Adrenal gland (tissue), 12 donors: ENCODE results near the gene PELI1. TPM values are rescaled to one million over a fixed set of nuclear protein-coding genes. Genes with fewer than 3 reads are reported as not detected.

ENCODE experiments used
- DNase-seq, 7 donors: peaks; one replicate each; pipeline ENCODE4 v3.0.0-alpha.2; 2019 to 2020
- H3K27ac ChIP-seq, 5 donors: fragments of 200-600 bp; sonication (generic) in 4 of 5; 1 replicate in 3 of 5; 2 replicates in 2 of 5; pipeline versions ENCODE4 v1.5.1 to v1.8.0; 2016 to 2020; ENCODE audit warnings: mild to moderate bottlenecking in 1 of 5
- H3K27me3 ChIP-seq: fragments of 200-600 bp; 2 replicates; pipeline ENCODE4 v1.8.0; 2021
- H3K36me3 ChIP-seq, 2 donors: fragments of 200-600 bp; replicated peaks in 1 of 2; 1 replicate in 1 of 2; 2 replicates in 1 of 2; pipeline versions ENCODE4 v1.5.1 to v1.8.0; 2018 to 2022
- H3K4me1 ChIP-seq, 2 donors: fragments of 200-600 bp; replicated peaks in 1 of 2; 1 replicate in 1 of 2; 2 replicates in 1 of 2; pipeline versions ENCODE4 v1.5.1 to v1.8.0; 2018 to 2021
- H3K4me3 ChIP-seq, 4 donors: fragments of 200-600 bp; sonication (generic) in 3 of 4; one replicate each; pipeline ENCODE4 v1.5.1; 2016 to 2018
- H3K9me3 ChIP-seq, 3 donors: fragments of 200-600 bp; sonication (generic) in 1 of 3; replicated peaks in 1 of 3; 1 replicate in 2 of 3; 2 replicates in 1 of 3; pipeline versions ENCODE4 v1.5.1 to v1.8.0; 2016 to 2021
- CTCF ChIP-seq, 6 experiments: fragments of 450-650 bp in 4 of 6; fragments of 200-600 bp in 2 of 6; sonication (generic) in 1 of 6; IDR thresholded peaks; 1 replicate in 5 of 6; 2 replicates in 1 of 6; pipeline versions ENCODE4 v1.5.1 to v1.8.0; 2016 to 2021; ENCODE audit warnings: antibody characterized with exemption in 6 of 6, mild to moderate bottlenecking in 2 of 6, moderate library complexity in 1 of 6
- POLR2A ChIP-seq, 2 donors: fragments of 450-650 bp; IDR thresholded peaks; one replicate each; pipeline ENCODE4 v1.6.1; 2017; ENCODE audit warnings: antibody characterized with exemption in 2 of 2, mild to moderate bottlenecking in 2 of 2, moderate library complexity in 1 of 2
- WGBS, 4 donors: extraction: QIAGEN DNeasy Blood & Tissue Kit in 2 of 4; methylation state at CpG; one replicate each; pipeline versions ENCODE4 v1.1.5 to v1.1.7; 2013 to 2017; 5-methylcytosine and 5-hydroxymethylcytosine counted together
- intact Hi-C, 2 donors: fragments of 100-400 bp; cut with DNase I; formaldehyde crosslinking; loops; one replicate each; pipeline versions ENCODE4 v1.14.1 to v1.15.0; 2022 to 2023
- polyA plus RNA-seq, 3 donors: library from polyadenylated mRNA; stranded (reverse); fragments of 200-250 nt in 2 of 3; fragments of 350-450 nt in 1 of 3; fragmentation: Illumina TruSeq in 1 of 3; extraction: RNeasy Lipid Tissue Mini Kit (QIAGEN cat#74804) in 1 of 3; gene quantifications; one replicate each; pipeline ENCODE4 v1.2.3, GENCODE V29; 2013 to 2014
- total RNA-seq, 9 donors: library from RNA; depleted of rRNA in 4 of 9; stranded (reverse); fragments of >200 nt in 4 of 9; fragments of 120-200 nt in 1 of 9; fragmentation: NEBNext Ultra II Directional in 1 of 9; extraction: Animal tissue kit (Norgen Biotek cat#: 25700) in 1 of 9; gene quantifications; one replicate each; pipeline versions ENCODE4 v1.1.0 to v1.2.4, GENCODE V29; 2013 to 2023
- donor health status: healthy with polysubstance abuse.
- donor health status: Bipolar disorder and iron deficiency.
- donor health status: DM: yes; HTN: yes; CAD: no.
- donor health status: DM: no; HTN: no; CAD: no.
- donor health status: DM: no; HTN: no; CAD: no.
- donor health status: DM: yes; HTN: yes; CAD: no.

Gene PELI1
- total and polyA plus RNA-seq, 12 donors = 6.3 to 32.9 (median 13.7) TPM

- no peaks in the 10 kb centered on the region for H3K27me3 ChIP-seq
- H3K27ac ChIP-seq = no peak overlapping the region
- H3K4me1 ChIP-seq = peaks cover 6 to 33% of the 10 kb centered on the region in 2 donors
- intact Hi-C loops = no loop called here
- no peaks in the 10 kb centered on the region for H3K36me3 ChIP-seq
- TF ChIP-seq CTCF (IDR thresholded peaks at IDR 0.05) (no peak), POLR2A (IDR thresholded peaks at IDR 0.05) (no peak)
- DNase-seq = no peak
- no peaks in the 10 kb centered on the region for H3K9me3 ChIP-seq
- H3K4me3 ChIP-seq = peak overlapping the region in 1 of 4 donors; percentile 98
These were observed 3.5 kb downstream of the PELI1 start for GRCh38 chr2:64140665-64141200.

- no peak for TF ChIP-seq POLR2A (IDR thresholded peaks at IDR 0.05)
- no peak for TF ChIP-seq CTCF (IDR thresholded peaks at IDR 0.05)
- Histone ChIP-seq H3K27me3 (no peaks in the 10 kb centered on the region), H3K9me3 (no peaks in the 10 kb centered on the region), H3K4me1 (peaks cover 6 to 41% of the 10 kb centered on the region in 2 donors), H3K27ac (no peak overlapping the region), H3K4me3 (no peak overlapping the region), H3K36me3 (no peaks in the 10 kb centered on the region)
- WGBS, 4 donors = 64 to 69% (median 67%) methylated on average over 2 of the region's 2 CpGs
- intact Hi-C loops = no loop called here
- no peak for DNase-seq
These were observed 4.3 kb downstream of the PELI1 start for GRCh38 chr2:64139956-64140355.

- intact Hi-C loops = no loop called here
- TF ChIP-seq POLR2A (IDR thresholded peaks at IDR 0.05) (no peak), CTCF (IDR thresholded peaks at IDR 0.05) (no peak)
- H3K27me3 ChIP-seq = no peaks in the 10 kb centered on the region
- peaks cover 6 to 45% of the 10 kb centered on the region in 2 donors for H3K4me1 ChIP-seq
- 91 to 95% (median 93%) methylated on average over 3 of the region's 3 CpGs for WGBS, 4 donors
- no peak overlapping the region for H3K27ac ChIP-seq
- no peak overlapping the region for H3K4me3 ChIP-seq
- H3K36me3 ChIP-seq = no peaks in the 10 kb centered on the region
- H3K9me3 ChIP-seq = no peaks in the 10 kb centered on the region
- no peak for DNase-seq
These were observed 6.2 kb downstream of the PELI1 start for GRCh38 chr2:64137996-64138395.

GRCh38 chr2:64137567-64137966, 6.7 kb downstream of the PELI1 start:
- 41 to 65% (median 47%) methylated on average over 3 of the region's 3 CpGs for WGBS, 4 donors
- H3K4me3 ChIP-seq = no peak overlapping the region
- no peaks in the 10 kb centered on the region for H3K36me3 ChIP-seq
- H3K4me1 ChIP-seq = peaks cover 6 to 45% of the 10 kb centered on the region in 2 donors
- TF ChIP-seq CTCF (IDR thresholded peaks at IDR 0.05) (no peak), POLR2A (IDR thresholded peaks at IDR 0.05) (no peak)
- H3K27ac ChIP-seq = no peak overlapping the region
- no peak for DNase-seq
- H3K27me3 ChIP-seq = no peaks in the 10 kb centered on the region
- intact Hi-C loops = no loop called here
- no peaks in the 10 kb centered on the region for H3K9me3 ChIP-seq
